PC-9 (cell line): Measurements from ENCODE around the gene SUSD1. TPM values are rescaled to one million over a fixed set of nuclear protein-coding genes. Genes with fewer than 3 reads are reported as not detected.

Experiments
- BruUV-seq: library from RNA; stranded (reverse); fragments of 400-500 nt; replicated peaks from 2 replicates; lab custom pipeline; 2021; lab: Mats Ljungman, UMichigan
- CTCF ChIA-PET: fragments of 300-600 bp; sonication (Branson Sonifier 250); formaldehyde crosslinking; loops from one replicate; lab custom pipeline; 2022; ENCODE audit warnings: antibody characterized with exemption; lab: Charles Lee
- POLR2A ChIA-PET: fragments of 300-600 bp; sonication (Branson Sonifier 250); formaldehyde crosslinking; loops from one replicate; lab custom pipeline; 2022; ENCODE audit warnings: antibody characterized with exemption; ENCODE audit not compliant: unreplicated experiment; lab: Charles Lee
- DNase-seq, 2 experiments: peaks; one replicate each; pipeline versions ENCODE4 v3.0.0 to v3.0.0-alpha.2; 2015 to 2022; ENCODE audit warnings: mixed read lengths in 1 of 2
- H2AFZ ChIP-seq: fragments of 200-600 bp; sonication (generic); 2 replicates; pipeline ENCODE4 v1.8.1; 2017; ENCODE audit warnings: antibody characterized with exemption
- H3F3A ChIP-seq: fragments of 200-600 bp; sonication (generic); 2 replicates; pipeline ENCODE4 v1.8.1; 2017; ENCODE audit warnings: antibody characterized with exemption, mild to moderate bottlenecking, low read depth; ENCODE audit not compliant: insufficient read depth
- H3K27ac ChIP-seq: fragments of 200-600 bp; sonication (generic); 2 replicates; pipeline ENCODE4 v1.6.1; 2016; ENCODE audit warnings: mixed run types
- H3K27me3 ChIP-seq: fragments of 200-600 bp; sonication (generic); 2 replicates; pipeline ENCODE4 v1.6.1; 2016; ENCODE audit warnings: low read depth, mixed run types; ENCODE audit not compliant: insufficient read depth
- H3K36me3 ChIP-seq: fragments of 200-600 bp; sonication (generic); 2 replicates; pipeline ENCODE4 v1.6.1; 2016; ENCODE audit warnings: low read depth, mixed run types
- H3K4me1 ChIP-seq: fragments of 200-600 bp; sonication (generic); replicated peaks from 2 replicates; pipeline ENCODE4 v1.6.1; 2016; ENCODE audit warnings: mixed run types; ENCODE audit not compliant: insufficient read depth
- H3K4me2 ChIP-seq: fragments of 200-600 bp; sonication (generic); 2 replicates; pipeline ENCODE4 v1.6.1; 2017; ENCODE audit warnings: mixed run types
- H3K4me3 ChIP-seq: fragments of 200-600 bp; sonication (generic); 2 replicates; pipeline ENCODE4 v1.6.1; 2016; ENCODE audit warnings: mixed run types
- H3K79me2 ChIP-seq: fragments of 200-600 bp; sonication (generic); 2 replicates; pipeline ENCODE4 v1.6.1; 2017; ENCODE audit warnings: low read depth, mixed run types
- H3K9me2 ChIP-seq: fragments of 200-600 bp; sonication (generic); 2 replicates; pipeline ENCODE4 v1.8.1; 2017; ENCODE audit warnings: mild to moderate bottlenecking; ENCODE audit not compliant: insufficient read depth
- H3K9me3 ChIP-seq: fragments of 200-600 bp; sonication (generic); 2 replicates; pipeline ENCODE4 v1.8.1; 2016; ENCODE audit warnings: low read depth; ENCODE audit not compliant: insufficient read depth
- H4K20me1 ChIP-seq: fragments of 200-600 bp; sonication (generic); 2 replicates; pipeline ENCODE4 v1.8.1; 2017; ENCODE audit not compliant: insufficient read depth
- EZH2 ChIP-seq: fragments of 200-600 bp; sonication (generic); IDR thresholded peaks from 2 replicates; pipeline ENCODE4 v1.8.0; 2017; ENCODE audit warnings: antibody characterized with exemption, low read depth
- intact Hi-C: fragments of 100-400 bp; cut with micrococcal nuclease; formaldehyde crosslinking; loops from one replicate; pipeline ENCODE4 v1.10.0; 2022; ENCODE audit not compliant: unreplicated experiment
- total RNA-seq: library from RNA; stranded (reverse); gene quantifications from 2 replicates; pipeline ENCODE4 v1.2.3, GENCODE V29; 2021
- TF ChIP-seq, protein P1 (sequence below): fragments of 200-600 bp; sonication (generic); conservative IDR thresholded peaks from 2 replicates; pipeline ENCODE4 v1.6.1; 2017; ENCODE audit warnings: mixed run types, antibody characterized with exemption, mild to moderate bottlenecking, moderate library complexity

SUSD1 gene
- total RNA-seq, 1 experiment from 2014 or later, result 23.2 TPM

- ChIA-PET POLR2A (interaction anchor here (0.6 kb wide), 1 partner anchor 292 kb away, joined by 5 read pairs; no protein-coding TSS in a partner anchor), CTCF (no interaction called here)
- peaks cover 9% of the 10 kb centered on the region; the same call in 1 of the 2 replicates for H3K4me1 ChIP-seq
- H3K27ac ChIP-seq, result no peak overlapping the region
- no peaks in the 10 kb centered on the region for H3K27me3 ChIP-seq
- TF ChIP-seq, protein P1, sequence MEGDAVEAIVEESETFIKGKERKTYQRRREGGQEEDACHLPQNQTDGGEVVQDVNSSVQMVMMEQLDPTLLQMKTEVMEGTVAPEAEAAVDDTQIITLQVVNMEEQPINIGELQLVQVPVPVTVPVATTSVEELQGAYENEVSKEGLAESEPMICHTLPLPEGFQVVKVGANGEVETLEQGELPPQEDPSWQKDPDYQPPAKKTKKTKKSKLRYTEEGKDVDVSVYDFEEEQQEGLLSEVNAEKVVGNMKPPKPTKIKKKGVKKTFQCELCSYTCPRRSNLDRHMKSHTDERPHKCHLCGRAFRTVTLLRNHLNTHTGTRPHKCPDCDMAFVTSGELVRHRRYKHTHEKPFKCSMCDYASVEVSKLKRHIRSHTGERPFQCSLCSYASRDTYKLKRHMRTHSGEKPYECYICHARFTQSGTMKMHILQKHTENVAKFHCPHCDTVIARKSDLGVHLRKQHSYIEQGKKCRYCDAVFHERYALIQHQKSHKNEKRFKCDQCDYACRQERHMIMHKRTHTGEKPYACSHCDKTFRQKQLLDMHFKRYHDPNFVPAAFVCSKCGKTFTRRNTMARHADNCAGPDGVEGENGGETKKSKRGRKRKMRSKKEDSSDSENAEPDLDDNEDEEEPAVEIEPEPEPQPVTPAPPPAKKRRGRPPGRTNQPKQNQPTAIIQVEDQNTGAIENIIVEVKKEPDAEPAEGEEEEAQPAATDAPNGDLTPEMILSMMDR, result no peak
- no peak for TF ChIP-seq EZH2
- H4K20me1 ChIP-seq, result no peaks in the 10 kb centered on the region
- peaks cover 1% of the 10 kb centered on the region; the same call in 1 of the 2 replicates for H3F3A ChIP-seq
- H3K79me2 ChIP-seq, result no peaks in the 10 kb centered on the region
- DNase-seq, result no peak
- H3K9me3 ChIP-seq, result peaks cover 13% of the 10 kb centered on the region
- no peak overlapping the region for H3K4me3 ChIP-seq
- no peak overlapping the region for H3K4me2 ChIP-seq
- intact Hi-C loops, result no loop called here
- no TSS peak for BruUV-seq
- H3K9me2 ChIP-seq, result no peaks in the 10 kb centered on the region
- no peak overlapping the region for H2AFZ ChIP-seq
- H3K36me3 ChIP-seq, result no peaks in the 10 kb centered on the region
Observed at GRCh38 chr9:112051812-112052211, 123.3 kb downstream of the SUSD1 start.

DNA sequence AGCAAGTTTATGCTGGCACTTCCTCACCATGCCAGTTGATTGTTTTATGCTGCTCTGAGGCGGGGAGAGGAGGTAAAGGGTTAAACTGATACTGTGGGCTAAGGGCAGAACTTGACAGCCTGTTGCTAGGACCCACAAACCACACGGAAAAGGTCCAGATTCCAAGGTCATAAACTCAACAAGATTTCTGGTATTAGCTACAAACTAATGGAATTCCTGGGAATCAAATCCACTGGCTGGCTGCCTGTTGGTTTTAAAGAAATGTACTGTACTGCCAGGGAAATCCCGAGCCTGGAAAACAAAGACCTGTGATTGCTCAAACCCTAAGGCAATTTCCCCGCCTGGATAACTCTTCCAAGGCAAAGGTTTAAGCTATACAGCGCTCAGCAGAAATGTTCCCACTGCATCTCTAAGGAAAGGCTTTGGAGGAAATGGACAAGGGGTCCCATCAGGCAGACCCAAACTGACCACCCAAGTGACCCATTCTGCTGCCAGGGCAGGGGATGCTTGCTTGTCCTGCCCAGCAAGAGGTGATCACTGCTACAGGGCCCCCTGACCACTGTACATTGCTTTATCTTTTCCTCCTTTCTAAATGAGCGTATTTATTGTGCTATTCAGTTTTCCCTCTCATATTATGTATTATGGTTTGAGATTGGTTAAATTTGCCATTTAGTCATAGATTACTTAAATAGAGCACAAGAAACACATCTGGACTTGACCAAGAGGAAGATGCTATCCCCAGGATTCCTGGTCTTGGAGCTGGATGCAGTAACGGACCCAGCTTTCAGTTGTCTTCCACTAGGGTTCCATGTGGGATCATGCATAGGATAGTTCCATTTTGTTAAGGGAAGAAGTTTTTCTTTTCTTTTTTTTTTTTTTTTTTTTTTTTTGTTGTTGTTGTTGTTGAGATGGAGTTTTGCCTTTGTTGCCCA, 124.3 kb downstream of the SUSD1 start:
- POLR2A ChIA-PET, result interaction anchor here (1.0 kb wide), 1 partner anchor 144 kb away, joined by 3 read pairs; no protein-coding TSS in a partner anchor
- no peaks in the 10 kb centered on the region for H3K79me2 ChIP-seq
- CTCF ChIA-PET, result no interaction called here
- intact Hi-C loops, result no loop called here
- no peak overlapping the region for H2AFZ ChIP-seq
- H3K4me3 ChIP-seq, result no peak overlapping the region
- H3K9me3 ChIP-seq, result peaks cover 13% of the 10 kb centered on the region
- TF ChIP-seq, protein P1, result no peak
- TF ChIP-seq EZH2, result no peak
- peaks cover 9% of the 10 kb centered on the region; the same call in 1 of the 2 replicates for H3F3A ChIP-seq
- no peak for DNase-seq
- no TSS peak for BruUV-seq
- H3K27ac ChIP-seq, result no peak overlapping the region
- H3K36me3 ChIP-seq, result no peaks in the 10 kb centered on the region
- no peaks in the 10 kb centered on the region for H4K20me1 ChIP-seq
- H3K4me2 ChIP-seq, result no peak overlapping the region
- no peaks in the 10 kb centered on the region for H3K27me3 ChIP-seq
- peaks cover 19% of the 10 kb centered on the region for H3K4me1 ChIP-seq
- no peaks in the 10 kb centered on the region for H3K9me2 ChIP-seq

- no peak overlapping the region for H3K27ac ChIP-seq
- H3K9me2 ChIP-seq, result no peaks in the 10 kb centered on the region
- no peaks in the 10 kb centered on the region for H3K27me3 ChIP-seq
- H3K4me1 ChIP-seq, result peaks cover 23% of the 10 kb centered on the region
- POLR2A ChIA-PET, result interaction anchor here (0.6 to 1.0 kb wide), 2 partner anchors 9 to 143 kb away, joined by 3 to 6 read pairs; no protein-coding TSS in a partner anchor
- H3K4me2 ChIP-seq, result no peak overlapping the region
- H3F3A ChIP-seq, result peaks cover 9% of the 10 kb centered on the region; the same call in 1 of the 2 replicates
- TF ChIP-seq, protein P1, result no peak
- no peak for TF ChIP-seq EZH2
- no peaks in the 10 kb centered on the region for H4K20me1 ChIP-seq
- no peaks in the 10 kb centered on the region for H3K79me2 ChIP-seq
- CTCF ChIA-PET, result no interaction called here
- BruUV-seq, result no TSS peak
- no peaks in the 10 kb centered on the region for H3K36me3 ChIP-seq
- no peak overlapping the region for H2AFZ ChIP-seq
- no peak overlapping the region for H3K4me3 ChIP-seq
- no peak for DNase-seq
- peaks cover 14% of the 10 kb centered on the region for H3K9me3 ChIP-seq
- intact Hi-C loops, result no loop called here
Observed at GRCh38 chr9:112049811-112050516, 125.1 kb downstream of the SUSD1 start.
